Retinal pigment epithelial cell (primary cell): ENCODE data around the gene RASA1.

ENCODE experiments used
- DNase-seq: peaks from one replicate; pipeline ENCODE4 v3.0.0-alpha.2; 2010; ENCODE audit warnings: low read depth
- H3K4me3 ChIP-seq: 2 replicates; pipeline ENCODE4 v1.5.1; 2011; ENCODE audit warnings: mild to moderate bottlenecking, low read length, control low read depth, moderate library complexity
- TF ChIP-seq, protein P1 (sequence below): conservative IDR thresholded peaks from 2 replicates; pipeline ENCODE4 v1.5.1; 2011; ENCODE audit warnings: low read depth, low read length, control low read depth, inconsistent platforms

RASA1 gene

GRCh38 chr5:87267574-87268125 is at the start of gene RASA1:
TSS of gene RASA1 (plus strand) at chr5:87267883. CDS start at chr5:87268452, 569 bp downstream.
- H3K4me3 ChIP-seq, result peak within 1 kb of the TSS; percentile 85
- TF ChIP-seq, protein P1, sequence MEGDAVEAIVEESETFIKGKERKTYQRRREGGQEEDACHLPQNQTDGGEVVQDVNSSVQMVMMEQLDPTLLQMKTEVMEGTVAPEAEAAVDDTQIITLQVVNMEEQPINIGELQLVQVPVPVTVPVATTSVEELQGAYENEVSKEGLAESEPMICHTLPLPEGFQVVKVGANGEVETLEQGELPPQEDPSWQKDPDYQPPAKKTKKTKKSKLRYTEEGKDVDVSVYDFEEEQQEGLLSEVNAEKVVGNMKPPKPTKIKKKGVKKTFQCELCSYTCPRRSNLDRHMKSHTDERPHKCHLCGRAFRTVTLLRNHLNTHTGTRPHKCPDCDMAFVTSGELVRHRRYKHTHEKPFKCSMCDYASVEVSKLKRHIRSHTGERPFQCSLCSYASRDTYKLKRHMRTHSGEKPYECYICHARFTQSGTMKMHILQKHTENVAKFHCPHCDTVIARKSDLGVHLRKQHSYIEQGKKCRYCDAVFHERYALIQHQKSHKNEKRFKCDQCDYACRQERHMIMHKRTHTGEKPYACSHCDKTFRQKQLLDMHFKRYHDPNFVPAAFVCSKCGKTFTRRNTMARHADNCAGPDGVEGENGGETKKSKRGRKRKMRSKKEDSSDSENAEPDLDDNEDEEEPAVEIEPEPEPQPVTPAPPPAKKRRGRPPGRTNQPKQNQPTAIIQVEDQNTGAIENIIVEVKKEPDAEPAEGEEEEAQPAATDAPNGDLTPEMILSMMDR, result no peak
- DNase-seq, result peak; percentile 66

DNA sequence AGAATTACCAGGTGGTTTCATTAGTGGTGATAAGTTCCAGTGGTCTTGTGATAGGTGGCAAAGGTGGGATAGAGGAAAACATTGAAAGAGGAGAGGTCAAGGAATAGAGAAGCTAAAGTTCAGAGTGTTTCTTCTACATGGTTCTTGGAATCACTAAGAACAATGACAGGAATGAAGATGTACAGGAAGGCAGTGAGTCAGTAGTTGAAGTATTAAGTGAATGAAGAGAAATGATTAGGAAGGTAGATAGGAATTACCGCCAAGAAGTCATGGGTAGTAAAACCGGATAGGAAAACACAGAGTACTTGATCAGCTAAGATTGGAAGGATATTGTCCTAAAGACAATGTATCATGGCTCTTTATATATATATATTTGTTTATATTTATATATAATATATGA is 37.9 kb upstream of the RASA1 start:
- DNase-seq, result no peak
- TF ChIP-seq, protein P1, result no peak
- no peak overlapping the region for H3K4me3 ChIP-seq

GRCh38 chr5:87231037-87231808 is 36.5 kb upstream of the RASA1 start:
- DNase-seq, result peak; percentile 24
- TF ChIP-seq, protein P1, result no peak
- H3K4me3 ChIP-seq, result no peak overlapping the region

- DNase-seq, result no peak
- TF ChIP-seq, protein P1, result no peak
- no peak overlapping the region for H3K4me3 ChIP-seq
Measured at GRCh38 chr5:87233143-87233542, 34.5 kb upstream of the RASA1 start.

GRCh38 chr5:87241555-87241954 is 26.1 kb upstream of the RASA1 start:
- H3K4me3 ChIP-seq, result no peak overlapping the region
- TF ChIP-seq, protein P1, result no peak
- no peak for DNase-seq

DNA sequence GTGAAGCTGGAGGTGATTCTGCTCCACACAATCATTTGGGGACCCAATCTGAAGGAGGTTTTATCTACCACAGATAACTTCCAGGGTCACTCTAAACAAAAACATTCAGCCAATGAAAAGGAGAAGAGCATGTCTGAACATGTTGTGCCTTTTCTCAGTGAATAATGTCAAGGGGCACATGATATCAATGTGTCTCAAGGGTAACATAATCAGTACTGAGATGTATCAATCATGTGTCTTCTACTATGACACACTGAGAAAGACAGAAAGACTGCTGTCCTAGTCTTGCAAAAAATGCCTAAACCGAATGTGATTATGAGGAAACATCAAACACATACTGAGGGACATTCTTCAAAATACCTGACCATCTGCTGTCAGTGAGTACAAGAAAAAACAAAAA is 25.4 kb upstream of the RASA1 start:
- H3K4me3 ChIP-seq, result no peak overlapping the region
- DNase-seq, result no peak
- TF ChIP-seq, protein P1, result no peak
